Suprapubic skin (tissue), 4 donors: ENCODE measurements around the gene FLT3LG.

Experiments
- POLR2A ChIP-seq, 2 donors: fragments of 450-650 bp; IDR thresholded peaks; one replicate each; pipeline ENCODE4 v1.6.1; 2017; ENCODE audit warnings: antibody characterized with exemption in 2 of 2, mild to moderate bottlenecking in 2 of 2, moderate library complexity in 2 of 2
- POLR2AphosphoS5 ChIP-seq, 3 donors: sonication (generic); formaldehyde crosslinking; IDR thresholded peaks; one replicate each; pipeline ENCODE4 v1.6.1; 2017; ENCODE audit warnings: antibody characterized with exemption in 3 of 3
- TF ChIP-seq, protein P1 (sequence below), 2 donors: fragments of 200-600 bp in 1 of 2; fragments of 450-650 bp in 1 of 2; sonication (generic) in 1 of 2; IDR thresholded peaks; one replicate each; pipeline ENCODE4 v1.5.1; 2016 to 2019; ENCODE audit warnings: antibody characterized with exemption in 2 of 2, mild to moderate bottlenecking in 1 of 2, moderate library complexity in 1 of 2

- TF ChIP-seq, protein P1, sequence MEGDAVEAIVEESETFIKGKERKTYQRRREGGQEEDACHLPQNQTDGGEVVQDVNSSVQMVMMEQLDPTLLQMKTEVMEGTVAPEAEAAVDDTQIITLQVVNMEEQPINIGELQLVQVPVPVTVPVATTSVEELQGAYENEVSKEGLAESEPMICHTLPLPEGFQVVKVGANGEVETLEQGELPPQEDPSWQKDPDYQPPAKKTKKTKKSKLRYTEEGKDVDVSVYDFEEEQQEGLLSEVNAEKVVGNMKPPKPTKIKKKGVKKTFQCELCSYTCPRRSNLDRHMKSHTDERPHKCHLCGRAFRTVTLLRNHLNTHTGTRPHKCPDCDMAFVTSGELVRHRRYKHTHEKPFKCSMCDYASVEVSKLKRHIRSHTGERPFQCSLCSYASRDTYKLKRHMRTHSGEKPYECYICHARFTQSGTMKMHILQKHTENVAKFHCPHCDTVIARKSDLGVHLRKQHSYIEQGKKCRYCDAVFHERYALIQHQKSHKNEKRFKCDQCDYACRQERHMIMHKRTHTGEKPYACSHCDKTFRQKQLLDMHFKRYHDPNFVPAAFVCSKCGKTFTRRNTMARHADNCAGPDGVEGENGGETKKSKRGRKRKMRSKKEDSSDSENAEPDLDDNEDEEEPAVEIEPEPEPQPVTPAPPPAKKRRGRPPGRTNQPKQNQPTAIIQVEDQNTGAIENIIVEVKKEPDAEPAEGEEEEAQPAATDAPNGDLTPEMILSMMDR (IDR thresholded peaks at IDR 0.05): no peak
- TF ChIP-seq POLR2A (IDR thresholded peaks at IDR 0.05): no peak
- TF ChIP-seq POLR2AphosphoS5 (IDR thresholded peaks at IDR 0.05): no peak
Measured at GRCh38 chr19:49497047-49497788, 23.2 kb downstream of the FLT3LG start.
